Upper lobe of left lung (tissue), 6 donors: ENCODE data around the gene ZNF423. TPM values are rescaled to one million over a fixed set of nuclear protein-coding genes. Genes with fewer than 3 reads are reported as not detected.

ENCODE experiments used
- ATAC-seq, 2 donors: fragments of 200-7000 bp; cut with Tn5 transposase; one replicate each; pipeline ENCODE4 v1.9.1; 2022; ENCODE audit warnings: mild to moderate bottlenecking in 2 of 2, moderate library complexity in 2 of 2; ENCODE audit not compliant: low FRiP score in 2 of 2
- DNase-seq, 2 donors: peaks; one replicate each; pipeline ENCODE4 v3.0.0-alpha.2; 2019 to 2020
- H3K27ac ChIP-seq, 4 donors: fragments of 200-600 bp; sonication (generic); one replicate each; pipeline ENCODE4 v1.5.1; 2016 to 2019
- H3K27me3 ChIP-seq, 4 donors: fragments of 200-600 bp; sonication (generic); one replicate each; pipeline ENCODE4 v1.5.1; 2017 to 2019
- H3K36me3 ChIP-seq, 4 donors: fragments of 200-600 bp; sonication (generic); one replicate each; pipeline ENCODE4 v1.5.1; 2016 to 2019
- H3K4me1 ChIP-seq, 4 donors: fragments of 200-600 bp; sonication (generic); one replicate each; pipeline ENCODE4 v1.5.1; 2018 to 2019
- H3K4me3 ChIP-seq, 4 donors: fragments of 200-600 bp; sonication (generic); one replicate each; pipeline ENCODE4 v1.5.1; 2017 to 2019; ENCODE audit warnings: mild to moderate bottlenecking in 2 of 4, moderate library complexity in 1 of 4
- H3K9me3 ChIP-seq, 4 donors: fragments of 200-600 bp; sonication (generic); one replicate each; pipeline ENCODE4 v1.5.1; 2018 to 2019
- EP300 ChIP-seq, 4 donors: sonication (generic); formaldehyde crosslinking; IDR thresholded peaks; one replicate each; pipeline ENCODE4 v1.5.1; 2017; ENCODE audit warnings: antibody characterized with exemption in 4 of 4, control low read depth in 2 of 4
- POLR2A ChIP-seq, 4 donors: fragments of 450-650 bp; IDR thresholded peaks; one replicate each; pipeline ENCODE4 v1.5.1; 2016 to 2017; ENCODE audit warnings: antibody characterized with exemption in 4 of 4, mild to moderate bottlenecking in 2 of 4
- POLR2AphosphoS5 ChIP-seq, 2 donors: sonication (generic); formaldehyde crosslinking; IDR thresholded peaks; one replicate each; pipeline ENCODE4 v1.5.1; 2017; ENCODE audit warnings: antibody characterized with exemption in 2 of 2
- WGBS, 2 donors: methylation state at CpG; one replicate each; pipeline ENCODE4 v1.1.5; 2017 to 2018; 5-methylcytosine and 5-hydroxymethylcytosine counted together
- total RNA-seq, 6 donors: library from RNA; depleted of rRNA in 4 of 6; stranded (reverse); fragments of >200 nt in 4 of 6; gene quantifications; one replicate each; pipeline versions ENCODE4 v1.1.0 to v1.2.1, GENCODE V29; 2016 to 2021
- TF ChIP-seq, protein P1 (sequence below), 6 experiments: fragments of 450-650 bp in 4 of 6; fragments of 200-600 bp in 2 of 6; sonication (generic) in 2 of 6; IDR thresholded peaks; one replicate each; pipeline ENCODE4 v1.5.1; 2016 to 2019; ENCODE audit warnings: antibody characterized with exemption in 6 of 6
- donor health status: DM: no; HTN: no; CAD: no; lungs with moderate emphysema.
- donor health status: DM: no; HTN: yes; CAD: no; lungs with severe emphysema.

ZNF423 gene
- total RNA-seq, 6 donors from 2014 or later: 4.1 to 11.4 (median 6.7) TPM

DNA sequence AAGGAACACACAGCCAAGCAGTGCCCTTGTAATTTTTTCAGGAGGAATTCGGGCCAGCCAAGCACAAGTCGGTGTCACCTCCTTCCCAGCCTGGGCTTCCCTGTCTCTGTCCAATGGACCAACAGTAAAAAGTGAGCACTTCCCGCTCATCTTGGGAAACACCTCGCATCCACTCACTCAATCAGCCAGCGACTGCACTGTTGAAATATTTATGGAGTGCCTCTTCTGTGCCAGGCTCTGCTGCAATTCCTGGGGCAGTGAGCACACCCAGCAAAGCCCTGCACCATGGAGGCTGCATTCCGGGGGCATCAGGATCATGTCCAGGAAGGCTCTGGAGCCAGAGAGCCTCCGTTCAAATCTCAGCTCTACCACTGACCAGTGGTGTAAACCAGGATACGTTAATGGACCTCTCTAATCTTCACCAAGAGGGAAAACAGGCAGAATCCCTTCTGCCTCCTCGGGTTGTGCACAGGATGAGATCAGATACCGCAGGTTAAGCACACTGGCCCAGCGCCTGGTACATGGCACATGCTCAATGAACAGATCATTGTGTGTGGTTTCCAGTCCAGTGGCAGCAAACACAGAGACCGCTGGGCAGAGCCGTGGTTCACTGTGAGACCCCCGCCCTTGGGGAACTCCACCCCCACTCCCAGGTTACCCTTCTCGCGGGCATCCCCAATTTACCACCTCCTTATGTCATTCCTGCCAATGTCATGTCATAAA lies 194.3 kb downstream of the ZNF423 start:
- peaks cover 9 to 16% (median 13%) of the 10 kb centered on the region in 4 donors for H3K4me1 ChIP-seq
- no peaks in the 10 kb centered on the region for H3K27me3 ChIP-seq
- DNase-seq (no peak), ATAC-seq (no peak)
- no peaks in the 10 kb centered on the region for H3K36me3 ChIP-seq
- H3K9me3 ChIP-seq: no peaks in the 10 kb centered on the region
- TF ChIP-seq, protein P1, sequence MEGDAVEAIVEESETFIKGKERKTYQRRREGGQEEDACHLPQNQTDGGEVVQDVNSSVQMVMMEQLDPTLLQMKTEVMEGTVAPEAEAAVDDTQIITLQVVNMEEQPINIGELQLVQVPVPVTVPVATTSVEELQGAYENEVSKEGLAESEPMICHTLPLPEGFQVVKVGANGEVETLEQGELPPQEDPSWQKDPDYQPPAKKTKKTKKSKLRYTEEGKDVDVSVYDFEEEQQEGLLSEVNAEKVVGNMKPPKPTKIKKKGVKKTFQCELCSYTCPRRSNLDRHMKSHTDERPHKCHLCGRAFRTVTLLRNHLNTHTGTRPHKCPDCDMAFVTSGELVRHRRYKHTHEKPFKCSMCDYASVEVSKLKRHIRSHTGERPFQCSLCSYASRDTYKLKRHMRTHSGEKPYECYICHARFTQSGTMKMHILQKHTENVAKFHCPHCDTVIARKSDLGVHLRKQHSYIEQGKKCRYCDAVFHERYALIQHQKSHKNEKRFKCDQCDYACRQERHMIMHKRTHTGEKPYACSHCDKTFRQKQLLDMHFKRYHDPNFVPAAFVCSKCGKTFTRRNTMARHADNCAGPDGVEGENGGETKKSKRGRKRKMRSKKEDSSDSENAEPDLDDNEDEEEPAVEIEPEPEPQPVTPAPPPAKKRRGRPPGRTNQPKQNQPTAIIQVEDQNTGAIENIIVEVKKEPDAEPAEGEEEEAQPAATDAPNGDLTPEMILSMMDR (IDR thresholded peaks at IDR 0.05): no peak
- TF ChIP-seq EP300 (IDR thresholded peaks at IDR 0.05) (no peak), POLR2A (IDR thresholded peaks at IDR 0.05) (no peak), POLR2AphosphoS5 (IDR thresholded peaks at IDR 0.05) (no peak)
- no peak overlapping the region for H3K27ac ChIP-seq
- 73 to 86% methylated on average over 14 to 16 of the region's 16 CpGs for WGBS, 2 donors
- no peak overlapping the region for H3K4me3 ChIP-seq

DNA sequence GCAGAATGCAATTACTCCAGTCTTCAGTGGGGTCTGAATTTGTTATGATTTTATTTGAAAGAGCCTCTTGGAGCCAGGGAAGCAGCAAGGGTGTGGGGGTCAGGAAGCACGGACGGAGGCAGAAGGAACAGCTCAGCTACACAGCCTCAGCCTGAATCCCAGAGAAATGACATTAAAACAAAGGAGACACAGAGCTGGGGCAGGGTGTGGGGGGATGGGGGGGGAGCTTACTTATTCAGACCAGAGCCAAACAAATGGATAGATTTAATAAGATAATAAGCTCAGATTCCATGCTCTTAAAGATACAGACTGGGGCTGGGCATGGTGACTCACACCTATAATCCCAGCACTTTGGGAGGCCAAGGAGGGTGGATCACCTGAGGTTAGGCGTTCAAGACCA lies 195.3 kb downstream of the ZNF423 start:
- Histone ChIP-seq H3K27ac (no peak overlapping the region), H3K4me1 (peaks cover 9 to 16% (median 13%) of the 10 kb centered on the region in 4 donors), H3K27me3 (no peaks in the 10 kb centered on the region), H3K9me3 (no peaks in the 10 kb centered on the region), H3K36me3 (no peaks in the 10 kb centered on the region), H3K4me3 (no peak overlapping the region)
- 76 to 83% methylated on average over 3 of the region's 3 CpGs for WGBS, 2 donors
- ATAC-seq: no peak
- TF ChIP-seq POLR2AphosphoS5 (IDR thresholded peaks at IDR 0.05) (no peak), EP300 (IDR thresholded peaks at IDR 0.05) (no peak), POLR2A (IDR thresholded peaks at IDR 0.05) (no peak)
- TF ChIP-seq, protein P1 (IDR thresholded peaks at IDR 0.05): no peak
- DNase-seq: no peak

DNA sequence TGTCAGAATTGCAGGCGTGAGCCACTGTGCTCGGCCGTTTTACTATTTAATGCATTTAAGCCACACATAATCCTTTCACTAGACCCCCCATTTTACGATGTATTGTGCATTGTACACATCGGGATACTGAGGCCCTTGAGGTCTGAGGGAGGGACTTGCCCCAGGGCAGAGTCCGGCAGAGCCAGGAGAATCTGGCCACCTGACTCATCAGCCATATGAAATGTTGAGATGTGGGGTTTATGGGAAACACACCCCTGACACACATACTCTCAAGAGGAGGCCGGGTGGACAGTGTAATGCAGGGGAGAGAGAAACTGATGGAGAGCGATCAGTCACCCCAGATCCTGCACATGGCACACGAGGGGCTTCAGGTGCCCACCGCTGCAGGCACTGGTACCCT lies 196.6 kb downstream of the ZNF423 start:
- WGBS, 2 donors: 90 to 91% methylated on average over 9 of the region's 10 CpGs

GRCh38 chr16:49658531-49658930 lies 197.4 kb downstream of the ZNF423 start:
- no peak for ATAC-seq
- no peaks in the 10 kb centered on the region for H3K9me3 ChIP-seq
- H3K27ac ChIP-seq: no peak overlapping the region
- no peak for TF ChIP-seq POLR2AphosphoS5 (IDR thresholded peaks at IDR 0.05)
- TF ChIP-seq, protein P1 (IDR thresholded peaks at IDR 0.05): no peak
- no peak for TF ChIP-seq POLR2A (IDR thresholded peaks at IDR 0.05)
- TF ChIP-seq EP300 (IDR thresholded peaks at IDR 0.05): no peak
- H3K27me3 ChIP-seq: no peaks in the 10 kb centered on the region
- WGBS, 2 donors: 70 to 80% methylated on average over 6 to 8 of the region's 8 CpGs
- H3K36me3 ChIP-seq: no peaks in the 10 kb centered on the region
- no peak for DNase-seq
- H3K4me1 ChIP-seq: peaks cover 2 to 7% (median 4%) of the 10 kb centered on the region in 4 donors
- no peak overlapping the region for H3K4me3 ChIP-seq

More for the DNA sequence above, 196.6 kb downstream of the ZNF423 start:
- H3K36me3 ChIP-seq: no peaks in the 10 kb centered on the region
- no peak for ATAC-seq
- TF ChIP-seq EP300 (IDR thresholded peaks at IDR 0.05) (no peak), POLR2AphosphoS5 (IDR thresholded peaks at IDR 0.05) (no peak), POLR2A (IDR thresholded peaks at IDR 0.05) (no peak)
- TF ChIP-seq, protein P1 (IDR thresholded peaks at IDR 0.05): no peak
- H3K4me3 ChIP-seq: no peak overlapping the region
- H3K4me1 ChIP-seq: peaks cover 9 to 15% (median 11%) of the 10 kb centered on the region in 4 donors
- H3K27me3 ChIP-seq: no peaks in the 10 kb centered on the region
- DNase-seq: no peak
- H3K9me3 ChIP-seq: no peaks in the 10 kb centered on the region
- no peak overlapping the region for H3K27ac ChIP-seq
